Measurements from ENCODE around the gene KDM2B. TPM values are rescaled to one million over a fixed set of nuclear protein-coding genes. Genes with fewer than 3 reads are reported as not detected.

Gene KDM2B
- total RNA-seq, 1 donor from 2014 or later = 79.2 TPM

GRCh38 chr12:121568518-121568917, 12.3 kb downstream of the KDM2B start:
- Mint-ChIP-seq H3K9me3 (ENCODE audit: low read depth) (no peaks in the 10 kb centered on the region), H3K36me3 (ENCODE audit: insufficient read depth) (peaks cover 21% of the 10 kb centered on the region), H3K27ac (peak overlapping the region; percentile 71), H3K27me3 (no peaks in the 10 kb centered on the region), H3K4me1 (ENCODE audit: low read depth) (no peaks in the 10 kb centered on the region), H3K4me3 (ENCODE audit: low read depth) (no peak overlapping the region)
- TF ChIP-seq CTCF (IDR thresholded peaks at IDR 0.05; ENCODE audit: unreplicated experiment) = no peak
- no peak for DNase-seq (ENCODE audit: low spot score, unreplicated experiment)

GRCh38 chr12:121565076-121565475, 15.7 kb downstream of the KDM2B start:
- H3K36me3 Mint-ChIP-seq (ENCODE audit: insufficient read depth) = peaks cover 10% of the 10 kb centered on the region
- H3K27ac Mint-ChIP-seq = no peak overlapping the region
- H3K4me1 Mint-ChIP-seq (ENCODE audit: low read depth) = no peaks in the 10 kb centered on the region
- no peak overlapping the region for H3K4me3 Mint-ChIP-seq (ENCODE audit: low read depth)
- no peak for DNase-seq (ENCODE audit: low spot score, unreplicated experiment)
- no peaks in the 10 kb centered on the region for H3K27me3 Mint-ChIP-seq
- H3K9me3 Mint-ChIP-seq (ENCODE audit: low read depth) = no peaks in the 10 kb centered on the region
- no peak for TF ChIP-seq CTCF (IDR thresholded peaks at IDR 0.05; ENCODE audit: unreplicated experiment)

- no peak overlapping the region for H3K4me3 Mint-ChIP-seq (ENCODE audit: low read depth)
- no peak overlapping the region for H3K27ac Mint-ChIP-seq
Measured at GRCh38 chr12:121562488-121562887, 18.3 kb downstream of the KDM2B start.

GRCh38 chr12:121561009-121561395, 19.8 kb downstream of the KDM2B start:
- Mint-ChIP-seq H3K36me3 (ENCODE audit: insufficient read depth) (peaks cover 6% of the 10 kb centered on the region), H3K27ac (peak overlapping the region; percentile 49), H3K9me3 (ENCODE audit: low read depth) (no peaks in the 10 kb centered on the region)

More at GRCh38 chr12:121562488-121562887, 18.3 kb downstream of the KDM2B start:
- no peaks in the 10 kb centered on the region for H3K27me3 Mint-ChIP-seq
- H3K4me1 Mint-ChIP-seq (ENCODE audit: low read depth) = peaks cover 5% of the 10 kb centered on the region
- TF ChIP-seq CTCF (IDR thresholded peaks at IDR 0.05; ENCODE audit: unreplicated experiment) = no peak
- no peaks in the 10 kb centered on the region for H3K9me3 Mint-ChIP-seq (ENCODE audit: low read depth)
- DNase-seq (ENCODE audit: low spot score, unreplicated experiment) = no peak
- H3K36me3 Mint-ChIP-seq (ENCODE audit: insufficient read depth) = peaks cover 7% of the 10 kb centered on the region

GRCh38 chr12:121560392-121561008, 20.3 kb downstream of the KDM2B start:
- Mint-ChIP-seq H3K4me3 (ENCODE audit: low read depth) (no peak overlapping the region), H3K9me3 (ENCODE audit: low read depth) (no peaks in the 10 kb centered on the region), H3K27me3 (no peaks in the 10 kb centered on the region), H3K36me3 (ENCODE audit: insufficient read depth) (peaks cover 4% of the 10 kb centered on the region), H3K27ac (no peak overlapping the region), H3K4me1 (ENCODE audit: low read depth) (peaks cover 8% of the 10 kb centered on the region)
- TF ChIP-seq CTCF (IDR thresholded peaks at IDR 0.05; ENCODE audit: unreplicated experiment) = no peak
- DNase-seq (ENCODE audit: low spot score, unreplicated experiment) = no peak

More at GRCh38 chr12:121561009-121561395, 19.8 kb downstream of the KDM2B start:
- H3K27me3 Mint-ChIP-seq = no peaks in the 10 kb centered on the region
- TF ChIP-seq CTCF (IDR thresholded peaks at IDR 0.05; ENCODE audit: unreplicated experiment) = no peak
- peaks cover 8% of the 10 kb centered on the region for H3K4me1 Mint-ChIP-seq (ENCODE audit: low read depth)
- no peak for DNase-seq (ENCODE audit: low spot score, unreplicated experiment)
- no peak overlapping the region for H3K4me3 Mint-ChIP-seq (ENCODE audit: low read depth)

Measured in progenitor cell of endocrine pancreas (in vitro differentiated cells).